Measurements from ENCODE around the gene TEX48.

- TF ChIP-seq CTCF (IDR thresholded peaks at IDR 0.05; ENCODE audit: poor library complexity, severe bottlenecking), result no peak
- TF ChIP-seq TAF1 (IDR thresholded peaks at IDR 0.05; ENCODE audit: low read depth), result no peak
- TF ChIP-seq EZH2 (IDR thresholded peaks at IDR 0.05; ENCODE audit: borderline replicate concordance, insufficient read depth, low read length, poor library complexity, severe bottlenecking), result no peak
- no peak for TF ChIP-seq EP300 (conservative IDR thresholded peaks at IDR 0.05; ENCODE audit: poor library complexity, severe bottlenecking)
- no peak for TF ChIP-seq REST (IDR thresholded peaks at IDR 0.05; ENCODE audit: borderline replicate concordance)
- no peak for TF ChIP-seq POLR2AphosphoS5 (IDR thresholded peaks at IDR 0.05)
- TF ChIP-seq MXI1 (conservative IDR thresholded peaks at IDR 0.05; ENCODE audit: poor library complexity, severe bottlenecking), result no peak
- TF ChIP-seq SMC3 (conservative IDR thresholded peaks at IDR 0.05; ENCODE audit: poor library complexity), result no peak
- no peak for TF ChIP-seq RAD21 (conservative IDR thresholded peaks at IDR 0.05)
These were observed 4.6 kb downstream of the TEX48 start for GRCh38 chr9:114677418-114677817.
